Colon (tissue), 2 donors: ENCODE measurements around the gene OPCML.

Experiments
- FAIRE-seq: peaks from 2 replicates; lab custom pipeline; 2012; peaks lifted over from hg19 to GRCh38; lab: Jason Lieb, UNC
- donor health status: control.
- donor health status: control.

The OPCML gene

GRCh38 chr11:133501643-133502539 is 30.4 kb downstream of the OPCML start:
- no peak for FAIRE-seq

- FAIRE-seq: no peak
Observed at GRCh38 chr11:133500936-133501335, 31.4 kb downstream of the OPCML start.

DNA sequence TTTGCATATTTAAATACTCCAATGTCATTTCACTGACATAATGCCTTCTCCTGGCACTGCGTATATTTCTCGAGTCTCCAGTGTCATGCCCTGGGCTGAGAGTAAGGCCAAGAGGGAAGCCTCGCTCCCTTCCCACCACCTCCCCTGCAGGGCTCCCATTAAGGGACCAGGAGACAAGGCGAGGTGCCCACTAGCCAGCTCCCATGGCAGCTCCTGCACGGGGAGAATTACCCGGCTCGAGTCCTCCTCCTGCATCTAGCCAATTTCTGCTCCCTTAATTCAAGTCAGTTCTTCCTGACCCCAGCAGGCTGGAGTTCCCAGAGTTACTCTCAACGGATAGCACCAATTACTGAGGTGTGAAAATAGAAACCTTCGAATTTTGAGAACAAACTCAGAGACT is 31.9 kb downstream of the OPCML start:
- FAIRE-seq: no peak

DNA sequence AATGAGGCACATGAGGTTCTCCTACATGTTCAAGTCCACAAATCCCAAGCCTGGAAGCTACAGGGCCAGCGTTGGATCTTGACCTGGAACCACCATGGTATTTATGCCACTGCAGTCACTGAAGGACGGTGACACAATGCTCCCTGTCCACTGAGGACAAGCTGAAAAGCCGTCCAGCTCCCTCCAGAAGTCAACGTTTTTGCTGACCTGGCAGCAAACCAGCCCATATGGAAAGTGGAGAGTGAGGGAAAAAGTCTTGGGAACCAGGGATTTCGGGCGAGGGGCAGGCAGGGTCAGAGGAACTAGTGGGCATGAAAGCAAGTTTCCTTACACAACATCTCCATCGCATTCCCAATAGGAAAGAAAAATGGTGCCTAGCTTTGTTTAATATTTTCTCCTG is 33.3 kb downstream of the OPCML start:
- no peak for FAIRE-seq

- no peak for FAIRE-seq
Observed at GRCh38 chr11:133497477-133498140, 34.7 kb downstream of the OPCML start.

- no peak for FAIRE-seq
Observed at GRCh38 chr11:133492895-133493294, 39.4 kb downstream of the OPCML start.

- FAIRE-seq: no peak
Observed at GRCh38 chr11:133491680-133492383, 40.5 kb downstream of the OPCML start.

GRCh38 chr11:133480722-133481121 is 51.6 kb downstream of the OPCML start:
- no peak for FAIRE-seq

- FAIRE-seq: no peak
Observed at GRCh38 chr11:133479209-133479608, 53.1 kb downstream of the OPCML start.

DNA sequence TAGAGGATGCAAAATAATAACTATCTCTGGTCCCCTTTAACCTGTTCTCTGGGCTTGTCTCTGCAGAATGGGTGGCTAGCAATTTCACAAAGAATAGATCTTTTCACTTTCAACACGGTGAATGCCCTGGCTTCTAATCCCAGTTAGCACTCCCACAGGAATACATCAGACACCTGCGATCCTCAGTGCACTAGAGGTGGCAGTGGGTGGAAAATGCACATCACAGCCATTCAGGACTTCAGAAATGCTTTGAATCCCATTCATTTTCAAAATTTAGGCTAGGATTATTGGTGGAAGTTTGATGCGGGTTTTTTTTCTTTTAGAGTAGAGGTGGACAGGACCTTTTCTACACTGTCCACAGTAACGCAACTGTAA is 55.1 kb downstream of the OPCML start:
- FAIRE-seq: no peak

DNA sequence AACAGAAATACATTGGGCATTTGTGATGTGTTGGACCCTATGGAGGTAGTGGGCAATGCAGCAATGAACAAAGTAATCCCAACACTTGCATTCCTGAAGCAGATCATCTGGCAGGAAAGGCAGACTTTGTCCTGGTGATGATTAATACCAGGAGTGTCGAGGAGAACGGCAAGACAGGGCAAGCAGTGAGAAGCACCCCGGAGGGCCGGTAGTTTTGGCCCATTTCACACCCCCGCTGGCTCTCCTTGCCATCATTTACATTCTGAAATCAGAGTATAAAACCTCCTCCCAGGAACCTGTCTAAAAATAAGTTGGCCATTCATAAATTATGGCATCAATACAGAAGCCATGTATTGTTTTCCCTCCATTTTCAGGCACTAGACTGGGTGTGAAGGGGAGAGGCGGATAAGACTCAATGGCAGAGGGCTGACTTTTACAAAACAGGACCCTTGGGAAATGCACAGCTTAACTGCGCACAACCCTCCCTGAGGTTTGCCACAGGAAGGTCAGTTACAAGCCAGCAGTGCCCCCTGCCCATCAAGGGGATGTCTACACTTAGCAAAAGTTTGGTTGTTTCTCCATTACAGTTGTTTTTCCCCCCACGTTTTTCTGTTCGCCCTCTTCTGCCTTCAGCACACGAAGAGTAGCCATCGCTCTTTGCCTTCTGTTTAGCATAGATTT is 55.6 kb downstream of the OPCML start:
- no peak for FAIRE-seq

GRCh38 chr11:133474461-133474860 is 57.8 kb downstream of the OPCML start:
- no peak for FAIRE-seq

DNA sequence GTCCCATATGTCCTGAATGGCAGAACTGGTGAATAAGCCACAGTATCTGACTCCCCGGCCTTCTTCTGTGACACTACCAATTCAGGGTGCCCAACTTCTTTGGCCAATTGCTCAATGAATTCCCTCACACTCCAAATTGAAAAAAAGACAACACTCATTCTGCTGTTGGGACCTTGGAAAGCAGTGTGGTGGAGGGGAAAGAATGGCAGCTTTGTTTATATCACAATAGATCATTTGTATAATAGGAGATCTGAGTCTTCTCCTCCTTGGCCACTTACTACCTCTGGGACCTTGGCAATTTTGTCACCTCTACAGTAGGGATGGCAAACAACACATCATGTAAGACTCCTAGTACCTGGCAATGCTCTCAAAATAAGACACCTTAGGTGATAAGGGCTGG is 64.6 kb downstream of the OPCML start:
- FAIRE-seq: no peak

DNA sequence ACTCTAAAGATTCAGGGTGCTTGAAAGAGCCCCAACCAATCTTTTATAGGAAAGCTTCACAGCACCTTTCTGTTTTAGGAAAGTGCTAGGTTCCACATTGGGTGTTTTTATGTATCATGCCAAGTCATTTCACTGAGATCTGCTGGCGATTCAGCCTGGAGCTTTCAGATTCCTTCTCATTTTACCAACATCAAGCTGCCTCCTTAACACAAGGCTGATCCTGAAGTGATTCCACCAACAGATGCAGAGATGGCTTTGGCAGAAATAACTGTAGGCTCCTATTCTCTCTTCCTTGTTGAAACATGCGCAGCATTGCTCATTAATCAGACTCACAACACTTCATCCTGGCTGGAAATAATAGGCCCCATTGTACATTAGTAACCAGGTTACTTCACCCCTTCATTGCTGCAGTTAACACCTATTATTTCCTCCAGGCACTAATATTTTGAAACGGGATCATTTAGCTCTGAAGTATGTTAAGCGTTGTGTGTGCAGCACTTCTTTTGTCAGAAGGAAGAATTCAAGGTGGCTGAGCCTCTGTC is 89.0 kb downstream of the OPCML start:
- FAIRE-seq: no peak

- no peak for FAIRE-seq
Observed at GRCh38 chr11:133441964-133442660, 90.2 kb downstream of the OPCML start.

- no peak for FAIRE-seq
Observed at GRCh38 chr11:133425992-133426391, 106.3 kb downstream of the OPCML start.

- FAIRE-seq: no peak
Observed at GRCh38 chr11:133425245-133425644, 107.1 kb downstream of the OPCML start.

DNA sequence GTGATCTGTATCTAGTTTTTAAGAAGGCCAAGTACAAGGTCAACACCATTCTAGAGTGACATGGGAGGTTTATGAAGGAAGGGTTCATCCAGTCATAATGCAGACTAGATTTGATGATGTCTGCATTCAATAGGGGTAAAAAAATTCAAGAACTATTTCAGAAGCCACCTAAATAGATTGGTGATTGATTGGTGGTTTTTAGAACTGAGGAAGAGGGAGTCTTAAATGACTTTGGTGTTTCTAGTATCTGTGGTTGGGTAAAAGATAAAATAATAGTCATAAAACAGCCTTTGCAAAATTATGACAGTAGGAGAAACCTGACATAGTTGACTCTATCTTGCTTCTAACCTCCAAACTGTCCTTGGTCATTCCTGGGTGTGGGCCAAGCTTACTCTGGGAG is 114.1 kb downstream of the OPCML start:
- FAIRE-seq: no peak

GRCh38 chr11:133414506-133414905 is 117.8 kb downstream of the OPCML start:
- no peak for FAIRE-seq

DNA sequence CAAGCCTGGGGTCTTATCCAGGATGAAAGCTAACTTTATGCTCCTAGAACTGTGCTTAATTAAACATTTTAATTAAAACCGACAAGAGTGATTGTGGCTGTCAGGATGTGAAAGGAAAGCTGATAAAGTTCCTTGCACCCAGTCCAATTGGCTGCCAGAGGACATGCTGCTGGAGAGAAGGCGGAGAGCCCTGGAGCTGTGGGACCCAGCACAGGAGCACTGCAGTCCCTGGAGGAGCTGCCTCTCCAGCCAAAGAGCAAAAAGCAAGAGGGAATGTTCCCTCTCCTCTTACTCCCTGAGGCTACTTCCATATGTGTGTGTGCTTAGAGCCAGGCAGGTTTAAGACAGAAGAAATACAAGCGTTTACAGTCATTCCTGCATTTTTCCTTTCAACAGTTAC is 118.6 kb downstream of the OPCML start:
- FAIRE-seq: no peak

DNA sequence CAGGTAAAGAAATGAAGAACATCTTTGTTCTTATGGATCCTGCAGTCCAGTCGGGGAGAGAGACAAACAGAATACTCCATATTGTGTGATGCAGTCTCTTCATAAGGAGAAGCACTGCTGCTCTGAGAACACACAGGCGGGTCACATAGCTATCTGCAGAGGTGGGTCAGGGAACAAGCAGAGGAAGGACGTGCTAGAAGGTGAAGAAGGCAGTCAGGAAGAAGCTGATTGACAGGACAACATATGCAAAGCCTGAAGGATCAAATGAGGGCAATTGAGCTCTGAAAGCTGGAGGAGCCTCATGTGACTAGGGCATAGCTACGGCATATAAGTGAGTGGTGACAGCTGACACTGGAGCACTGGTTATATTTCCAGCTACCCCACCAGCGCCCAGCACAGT is 122.5 kb downstream of the OPCML start:
- no peak for FAIRE-seq

- FAIRE-seq: no peak
Observed at GRCh38 chr11:133408936-133409335, 123.4 kb downstream of the OPCML start.
